ENCODE results near the gene CALU. TPM values are rescaled to one million over a fixed set of nuclear protein-coding genes. Genes with fewer than 3 reads are reported as not detected.

The CALU gene
- total RNA-seq, 6 donors from 2014 or later, result 25.1 to 113 (median 76.6) TPM

DNA sequence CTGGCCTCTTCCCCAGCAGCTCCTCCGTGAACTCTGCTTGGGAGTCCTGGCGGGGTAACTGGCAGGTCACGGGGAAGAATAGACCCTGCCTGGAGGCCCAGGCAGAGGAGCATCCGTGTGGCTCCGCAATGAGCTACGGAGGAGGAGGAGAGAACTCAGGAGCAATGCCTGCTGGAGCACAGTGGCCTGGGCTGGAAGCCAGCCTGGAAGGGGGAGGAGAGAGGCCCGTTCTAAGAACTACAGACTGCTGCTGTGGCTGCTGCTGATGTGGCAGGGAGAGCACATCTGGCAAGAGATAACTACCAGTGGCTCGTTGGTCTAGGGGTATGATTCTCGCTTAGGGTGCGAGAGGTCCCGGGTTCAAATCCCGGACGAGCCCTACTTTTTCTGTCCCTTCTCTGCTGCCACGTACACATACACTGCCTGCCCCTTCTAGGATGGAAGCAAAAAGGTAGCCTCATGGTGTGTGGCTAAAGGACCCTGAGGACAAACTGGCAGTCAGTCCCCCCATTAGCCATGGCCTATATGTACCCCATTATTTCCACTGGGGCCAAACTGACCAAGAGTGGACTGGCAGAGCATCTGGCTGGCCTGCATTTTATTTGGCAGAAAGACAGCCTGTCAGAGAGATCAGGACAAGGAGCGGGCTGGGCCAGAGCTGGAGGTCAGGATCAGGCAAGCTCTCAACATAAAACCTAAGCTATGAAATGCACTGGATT lies 44.1 kb downstream of the CALU start:
- Histone ChIP-seq H3K4me3 (no peak overlapping the region), H3K9me3 (peaks cover 0 to 3% (median 0%) of the 10 kb centered on the region in 4 donors), H3K4me1 (no peaks in the 10 kb centered on the region), H3K27me3 (no peaks in the 10 kb centered on the region), H3K36me3 (no peaks in the 10 kb centered on the region), H3K27ac (no peak overlapping the region)
- TF ChIP-seq POLR2AphosphoS5 (IDR thresholded peaks at IDR 0.05) (no peak), CTCF (IDR thresholded peaks at IDR 0.05) (no peak), EP300 (IDR thresholded peaks at IDR 0.05) (no peak), POLR2A (IDR thresholded peaks at IDR 0.05) (no peak)
- ATAC-seq (ENCODE audit: low FRiP score in 2 of 2), result peak in 1 of 2 donors; percentile 80
- DNase-seq, result no peak
- 50 to 75% methylated on average over 13 to 15 of the region's 15 CpGs for WGBS, 2 donors

DNA sequence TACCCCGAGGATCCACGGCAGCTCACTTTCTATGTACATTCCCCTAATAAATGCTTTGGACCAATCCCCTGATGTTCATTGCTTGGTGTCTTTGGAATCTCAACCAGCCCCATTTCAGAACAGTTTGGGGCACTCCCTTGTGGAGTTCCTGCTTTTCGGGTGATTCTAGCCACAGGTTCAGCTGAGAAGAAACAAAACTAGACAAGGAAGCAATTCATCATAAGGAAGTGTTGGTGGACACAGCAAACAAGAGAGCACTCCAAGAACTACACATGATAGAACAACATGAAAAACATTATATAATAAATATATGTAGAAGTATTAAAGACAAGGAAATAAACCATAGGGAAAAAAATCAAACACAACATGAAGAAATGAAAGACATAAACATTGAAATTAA lies 46.6 kb downstream of the CALU start:
- no peak overlapping the region for H3K4me3 ChIP-seq
- H3K36me3 ChIP-seq, result no peaks in the 10 kb centered on the region
- TF ChIP-seq EP300 (IDR thresholded peaks at IDR 0.05) (no peak), POLR2AphosphoS5 (IDR thresholded peaks at IDR 0.05) (no peak), CTCF (IDR thresholded peaks at IDR 0.05) (no peak), POLR2A (IDR thresholded peaks at IDR 0.05) (no peak)
- no peaks in the 10 kb centered on the region for H3K9me3 ChIP-seq
- WGBS, 2 donors, result 72 to 74% methylated on average over 3 of the region's 3 CpGs
- H3K27ac ChIP-seq, result no peak overlapping the region
- H3K4me1 ChIP-seq, result peaks cover 5 to 7% (median 5%) of the 10 kb centered on the region in 4 donors
- peaks cover 0 to 1% (median 0%) of the 10 kb centered on the region in 4 donors for H3K27me3 ChIP-seq
- ATAC-seq (ENCODE audit: low FRiP score in 2 of 2) (no peak), DNase-seq (no peak)

- peaks cover 15 to 22% (median 19%) of the 10 kb centered on the region in 4 donors for H3K4me1 ChIP-seq
- DNase-seq (no peak), ATAC-seq (ENCODE audit: low FRiP score in 2 of 2) (no peak)
- WGBS, 2 donors, result 76 to 88% methylated on average over 4 to 9 of the region's 9 CpGs
- peaks cover 0 to 12% (median 3%) of the 10 kb centered on the region in 4 donors for H3K27me3 ChIP-seq
- no peak overlapping the region for H3K4me3 ChIP-seq
- H3K36me3 ChIP-seq, result no peaks in the 10 kb centered on the region
- no peaks in the 10 kb centered on the region for H3K9me3 ChIP-seq
- TF ChIP-seq POLR2A (IDR thresholded peaks at IDR 0.05) (no peak), EP300 (IDR thresholded peaks at IDR 0.05) (no peak), CTCF (IDR thresholded peaks at IDR 0.05) (no peak), POLR2AphosphoS5 (IDR thresholded peaks at IDR 0.05) (no peak)
- no peak overlapping the region for H3K27ac ChIP-seq
These were observed 49.6 kb downstream of the CALU start for GRCh38 chr7:128788446-128789412.

GRCh38 chr7:128790315-128791041 lies 51.3 kb downstream of the CALU start:
- DNase-seq, result no peak
- peak; percentile 7 to 29 for ATAC-seq (ENCODE audit: low FRiP score in 2 of 2)
- peak overlapping the region; percentile 68 to 98 (median 84) for H3K4me3 ChIP-seq

More at GRCh38 chr7:128790315-128791041, 51.3 kb downstream of the CALU start:
- peaks cover 0 to 12% (median 3%) of the 10 kb centered on the region in 4 donors for H3K27me3 ChIP-seq
- TF ChIP-seq EP300 (IDR thresholded peaks at IDR 0.05) (no peak), POLR2AphosphoS5 (IDR thresholded peaks at IDR 0.05) (no peak), POLR2A (IDR thresholded peaks at IDR 0.05) (no peak), CTCF (IDR thresholded peaks at IDR 0.05) (no peak)
- whole genome bisulfite sequencing, 2 donors, result 25 to 47% methylated on average over 8 to 29 of the region's 45 CpGs
- H3K9me3 ChIP-seq, result no peaks in the 10 kb centered on the region
- no peaks in the 10 kb centered on the region for H3K36me3 ChIP-seq
- peaks cover 15 to 22% (median 19%) of the 10 kb centered on the region in 4 donors for H3K4me1 ChIP-seq
- H3K27ac ChIP-seq, result peak overlapping the region in 3 of 4 donors; percentile 43 to 71 (median 54)
